OCI-LY3 (cell line): ENCODE results near the gene CC2D1A.

Experiments used
- H2AFZ ChIP-seq: fragments of 200-600, 300-600 bp; shearing (Covaris generic); 2 replicates; pipeline ENCODE4 v1.6.0; 2014; ENCODE audit warnings: antibody characterized with exemption, low read depth, low read length
- H3K27ac ChIP-seq: fragments of 200-600, 300-600 bp; sonication (generic); 2 replicates; pipeline ENCODE4 v1.5.1; 2014; ENCODE audit warnings: mild to moderate bottlenecking, low read length, moderate library complexity, mixed read lengths
- H3K27me3 ChIP-seq: fragments of 200-600, 300-600 bp; sonication (generic); 2 replicates; pipeline ENCODE4 v1.6.1; 2014; ENCODE audit warnings: low read depth, low read length, mixed read lengths
- H3K36me3 ChIP-seq: fragments of 200-600, 300-600 bp; sonication (generic); replicated peaks from 2 replicates; pipeline ENCODE3; 2014; ENCODE audit warnings: low read depth, low read length, mixed read lengths
- H3K4me1 ChIP-seq: fragments of 300-600, 200-600 bp; sonication (generic); 2 replicates; pipeline ENCODE4 v1.6.1; 2014; ENCODE audit warnings: low read length, mixed read lengths
- H3K4me2 ChIP-seq: fragments of 200-600, 300-600 bp; sonication (generic); 2 replicates; pipeline ENCODE4 v1.6.1; 2014; ENCODE audit warnings: low read length, mixed read lengths
- H3K4me3 ChIP-seq: fragments of 300-600, 200-600 bp; sonication (generic); 2 replicates; pipeline ENCODE4 v1.5.1; 2014; ENCODE audit warnings: antibody characterized with exemption, mild to moderate bottlenecking, low read length, moderate library complexity
- H3K79me2 ChIP-seq: fragments of 300-600, 200-600 bp; shearing (Covaris generic); 2 replicates; pipeline ENCODE4 v1.6.1; 2014; ENCODE audit warnings: mild to moderate bottlenecking, low read length, mixed read lengths
- H3K9ac ChIP-seq: fragments of 300-600, 200-600 bp; shearing (Covaris generic); 2 replicates; pipeline ENCODE4 v1.6.0; 2014; ENCODE audit warnings: mild to moderate bottlenecking, low read length, moderate library complexity
- H3K9me3 ChIP-seq: fragments of 200-600, 300-600 bp; shearing (Covaris generic); 2 replicates; pipeline ENCODE4 v1.6.1; 2014; ENCODE audit warnings: low read length, mixed read lengths; ENCODE audit not compliant: insufficient read depth
- H4K20me1 ChIP-seq: fragments of 200-600, 300-600 bp; sonication (generic); 2 replicates; pipeline ENCODE4 v1.6.1; 2016; ENCODE audit warnings: low read length, mixed read lengths; ENCODE audit not compliant: insufficient read depth
- CTCF ChIP-seq: fragments of 200-600, 300-600 bp; sonication (generic); IDR thresholded peaks from 2 replicates; pipeline ENCODE4 v1.5.1; 2014; ENCODE audit warnings: antibody characterized with exemption, low read length, low read depth
- EZH2phosphoT487 ChIP-seq: fragments of 200-600 bp; shearing (Covaris generic); IDR thresholded peaks from 2 replicates; pipeline ENCODE4 v1.6.1; 2018; ENCODE audit warnings: antibody characterized with exemption, mixed run types, low read depth

CC2D1A gene

GRCh38 chr19:13872695-13873389 lies 33.2 kb upstream of the CC2D1A start:
- H2AFZ ChIP-seq: peak overlapping the region; percentile 79
- peak overlapping the region; percentile 80 for H3K4me3 ChIP-seq
- TF ChIP-seq CTCF (peak; percentile 76), EZH2phosphoT487 (no peak)
- peak overlapping the region; percentile 61 for H3K9ac ChIP-seq
- H4K20me1 ChIP-seq: no peaks in the 10 kb centered on the region
- peaks cover 4% of the 10 kb centered on the region; the same call in 1 of the 2 replicates for H3K4me1 ChIP-seq
- peak overlapping the region; percentile 69 for H3K4me2 ChIP-seq
- H3K9me3 ChIP-seq: no peaks in the 10 kb centered on the region
- no peaks in the 10 kb centered on the region for H3K79me2 ChIP-seq
- no peak overlapping the region for H3K27ac ChIP-seq
- H3K27me3 ChIP-seq: peaks cover 6% of the 10 kb centered on the region
- H3K36me3 ChIP-seq: no peaks in the 10 kb centered on the region

- H3K4me2 ChIP-seq: no peak overlapping the region
- no peak overlapping the region for H2AFZ ChIP-seq
- TF ChIP-seq CTCF: no peak
- TF ChIP-seq EZH2phosphoT487: no peak
- no peaks in the 10 kb centered on the region for H3K79me2 ChIP-seq
- peaks cover 4% of the 10 kb centered on the region; the same call in 1 of the 2 replicates for H3K4me1 ChIP-seq
- H3K9ac ChIP-seq: no peak overlapping the region
- H3K27ac ChIP-seq: no peak overlapping the region
- H3K27me3 ChIP-seq: peaks cover 6% of the 10 kb centered on the region
- H4K20me1 ChIP-seq: no peaks in the 10 kb centered on the region
- H3K4me3 ChIP-seq: no peak overlapping the region
- no peaks in the 10 kb centered on the region for H3K9me3 ChIP-seq
- H3K36me3 ChIP-seq: no peaks in the 10 kb centered on the region
Observed at GRCh38 chr19:13873834-13874515, 32.0 kb upstream of the CC2D1A start.

GRCh38 chr19:13875824-13876223 lies 30.2 kb upstream of the CC2D1A start:
- H3K9me3 ChIP-seq: no peaks in the 10 kb centered on the region
- no peak overlapping the region for H2AFZ ChIP-seq
- no peaks in the 10 kb centered on the region for H3K79me2 ChIP-seq
- H3K27ac ChIP-seq: no peak overlapping the region
- H3K4me1 ChIP-seq: peaks cover 15% of the 10 kb centered on the region
- H3K4me3 ChIP-seq: no peak overlapping the region
- H4K20me1 ChIP-seq: no peaks in the 10 kb centered on the region
- H3K4me2 ChIP-seq: no peak overlapping the region
- TF ChIP-seq CTCF (no peak), EZH2phosphoT487 (no peak)
- peaks cover 9% of the 10 kb centered on the region for H3K27me3 ChIP-seq
- H3K36me3 ChIP-seq: no peaks in the 10 kb centered on the region
- no peak overlapping the region for H3K9ac ChIP-seq

GRCh38 chr19:13876834-13877233 lies 29.2 kb upstream of the CC2D1A start, which contains the start of gene NANOS3:
Gene NANOS3, plus strand, starts transcription at chr19:13877134. Its CDS starts 115 bp downstream, at chr19:13877249.
- H3K9me3 ChIP-seq: no peaks in the 10 kb centered on the region
- H3K79me2 ChIP-seq: no peaks in the 10 kb centered on the region
- H3K36me3 ChIP-seq: no peaks in the 10 kb centered on the region
- no peak for TF ChIP-seq CTCF
- TF ChIP-seq EZH2phosphoT487: no peak
- no peak within 1 kb of the TSS for H2AFZ ChIP-seq
- H3K9ac ChIP-seq: no peak within 1 kb of the TSS
- H3K27me3 ChIP-seq: peaks cover 9% of the 10 kb centered on the region
- no peak within 1 kb of the TSS for H3K27ac ChIP-seq
- no peaks in the 10 kb centered on the region for H4K20me1 ChIP-seq
- H3K4me3 ChIP-seq: no peak within 1 kb of the TSS
- H3K4me1 ChIP-seq: peaks cover 25% of the 10 kb centered on the region
- H3K4me2 ChIP-seq: no peak within 1 kb of the TSS
